Measurements from ENCODE around the gene CPSF4. TPM values are rescaled to one million over a fixed set of nuclear protein-coding genes. Genes with fewer than 3 reads are reported as not detected.

The CPSF4 gene
- 18.9 TPM for total RNA-seq
- long read RNA-seq, transcript CPSF4-204 (8 exons, 1,738 nt), result minor isoform, 9 of 25 reads
- long read RNA-seq, transcript CPSF4-201 (8 exons, 1,691 nt), result major isoform, 10 of 25 reads
- long read RNA-seq, partial matches to known transcripts, result 1 of 25 reads
- long read RNA-seq, other reads (novel, unspliced or antisense), result 5 of 25 reads

GRCh38 chr7:99438573-99439480, at the start of gene CPSF4, which contains the start of gene PTCD1:
TSS of gene CPSF4 (plus strand) at chr7:99438943. CDS start at chr7:99439083, 140 bp downstream.
TSS of gene PTCD1 (minus strand) at chr7:99438798. CDS start at chr7:99435242, 3,556 bp downstream.
- intact Hi-C loops (cut with DNase I), result loop anchor here (2.0 kb wide), 1 partner anchor 66 kb away; the partner anchor contains the start of gene ZKSCAN5
- ATAC-seq, result peak; percentile 98
- DNase-seq (ENCODE audit: missing footprints), result peak; percentile 97

DNA sequence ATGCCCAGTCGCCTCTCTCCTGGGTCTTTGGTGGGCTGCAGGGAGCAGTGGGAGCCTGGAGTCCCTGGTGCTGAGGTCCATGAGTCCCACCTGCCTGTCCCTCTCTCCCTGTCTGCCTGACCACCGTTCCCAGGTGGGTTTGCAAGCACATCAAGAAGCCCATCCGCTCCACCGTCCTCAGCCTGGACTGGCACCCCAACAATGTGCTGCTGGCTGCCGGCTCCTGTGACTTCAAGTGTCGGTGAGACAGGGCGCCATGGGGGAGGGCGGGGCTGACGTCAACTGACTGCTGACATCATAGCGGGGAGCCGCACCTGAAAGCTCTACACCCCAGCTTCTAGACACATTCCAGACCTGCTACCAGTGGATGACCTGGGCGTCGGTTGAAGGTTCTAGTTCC, 49.0 kb upstream of the CPSF4 start:
- intact Hi-C loops (cut with DNase I), result no loop called here
- ATAC-seq (no peak), DNase-seq (ENCODE audit: missing footprints) (no peak)

- intact Hi-C loops (cut with DNase I), result no loop called here
These were observed 47.7 kb upstream of the CPSF4 start for GRCh38 chr7:99390941-99391602.

DNA sequence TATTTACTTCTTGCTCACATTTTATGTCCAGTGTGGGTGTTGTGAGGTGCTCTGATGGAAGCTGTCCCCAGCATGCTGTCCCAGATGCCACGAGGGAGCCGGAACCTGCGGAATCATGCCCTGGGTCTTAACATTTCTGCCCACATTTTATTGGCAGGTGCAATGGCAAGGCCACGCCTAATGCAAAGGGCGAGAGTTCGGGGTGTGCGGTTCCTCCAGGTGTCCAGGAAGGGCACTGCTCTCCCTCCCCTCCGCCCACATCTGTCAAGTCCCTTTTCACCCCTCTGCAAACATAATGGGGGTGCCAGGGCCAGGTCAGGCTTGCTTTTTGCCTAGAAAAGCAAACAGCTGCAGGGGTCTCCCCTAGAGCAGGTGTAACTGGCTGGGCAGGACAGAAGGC, 46.7 kb upstream of the CPSF4 start:
- DNase-seq (ENCODE audit: missing footprints) (no peak), ATAC-seq (no peak)
- intact Hi-C loops (cut with DNase I), result no loop called here

More at GRCh38 chr7:99390941-99391602, 47.7 kb upstream of the CPSF4 start:
- ATAC-seq (no peak), DNase-seq (ENCODE audit: missing footprints) (no peak)

DNA sequence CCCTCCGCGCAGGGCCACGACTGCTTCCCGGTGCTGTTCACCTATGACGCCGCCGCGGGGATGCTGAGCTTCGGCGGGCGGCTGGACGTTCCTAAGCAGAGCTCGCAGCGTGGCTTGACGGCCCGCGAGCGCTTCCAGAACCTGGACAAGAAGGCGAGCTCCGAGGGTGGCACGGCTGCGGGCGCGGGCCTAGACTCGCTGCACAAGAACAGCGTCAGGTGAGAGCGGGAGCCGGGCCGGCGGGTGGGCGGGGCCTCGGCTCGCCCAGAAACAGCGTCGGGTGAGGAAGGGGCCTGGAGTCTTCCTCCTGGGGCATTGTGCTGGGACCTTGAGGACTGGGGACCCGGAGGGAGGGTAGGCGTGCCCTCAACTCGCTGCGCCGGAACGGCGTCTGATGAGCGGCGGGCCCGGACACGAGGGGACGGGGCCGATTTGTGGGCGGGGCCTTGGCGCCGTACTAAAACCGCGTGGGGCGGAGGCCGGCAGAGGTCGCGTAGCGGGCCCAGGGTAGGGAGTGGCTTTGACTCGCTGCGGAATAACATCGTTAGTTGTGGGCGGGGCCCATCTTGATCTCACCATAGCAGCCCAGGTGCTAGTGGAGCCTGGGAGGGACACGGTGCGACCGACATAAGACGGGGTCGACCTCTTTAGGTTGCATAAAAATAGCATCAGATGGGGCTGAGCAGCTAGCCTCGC, 45.9 kb upstream of the CPSF4 start:
- intact Hi-C loops (cut with DNase I), result no loop called here
- DNase-seq (ENCODE audit: missing footprints) (peak; percentile 90), ATAC-seq (peak; percentile 87)

DNA sequence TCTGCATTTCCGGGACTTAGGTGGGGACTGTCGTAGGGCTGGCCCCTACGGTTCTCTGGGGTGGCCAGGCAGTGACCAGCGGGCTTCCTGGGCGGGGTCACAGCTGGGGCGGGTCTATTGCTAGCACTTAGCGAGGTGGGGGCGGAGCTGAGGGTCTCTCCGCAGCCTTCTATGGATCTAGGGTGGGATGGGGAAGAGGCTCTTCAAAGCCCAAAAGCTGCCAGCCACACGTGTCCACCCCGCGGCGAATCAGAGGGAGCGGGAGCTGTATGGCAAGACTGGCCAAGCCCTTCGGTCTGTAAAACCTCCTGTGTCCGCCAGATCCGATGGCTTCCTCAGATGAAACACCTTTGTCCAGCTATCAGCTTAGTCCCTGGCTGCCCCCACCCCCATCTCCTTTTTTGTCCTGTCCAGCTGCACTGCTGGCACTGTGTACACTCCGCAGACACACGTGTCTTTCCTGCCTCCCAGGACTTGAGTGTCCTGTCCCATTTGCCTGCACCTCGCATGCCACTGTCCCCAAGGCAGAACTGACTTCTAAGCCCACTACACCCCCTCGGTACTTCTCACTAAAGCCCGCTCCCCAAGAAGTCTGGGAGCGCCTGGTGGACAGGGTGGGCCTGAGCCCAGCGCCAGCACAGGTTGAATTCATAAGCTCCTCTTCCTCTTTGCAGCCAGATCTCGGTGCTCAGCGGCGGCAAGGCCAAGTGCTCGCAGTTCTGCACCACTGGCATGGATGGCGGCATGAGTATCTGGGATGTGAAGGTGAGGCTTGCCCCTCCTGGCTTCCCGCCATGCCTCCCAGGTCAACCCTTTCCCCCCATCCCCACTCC, 45.2 kb upstream of the CPSF4 start:
- peak; percentile 82 for DNase-seq (ENCODE audit: missing footprints)
- peak; percentile 58 for ATAC-seq
- intact Hi-C loops (cut with DNase I), result no loop called here

- no peak for DNase-seq (ENCODE audit: missing footprints)
- intact Hi-C loops (cut with DNase I), result no loop called here
- ATAC-seq, result no peak
These were observed 44.6 kb upstream of the CPSF4 start for GRCh38 chr7:99394188-99394502.

GRCh38 chr7:99395616-99396327, 43.0 kb upstream of the CPSF4 start:
- intact Hi-C loops (cut with DNase I), result no loop called here
- ATAC-seq (no peak), DNase-seq (ENCODE audit: missing footprints) (no peak)

GRCh38 chr7:99396418-99397296, 42.1 kb upstream of the CPSF4 start:
- intact Hi-C loops (cut with DNase I), result no loop called here
- no peak for DNase-seq (ENCODE audit: missing footprints)
- ATAC-seq, result no peak

DNA sequence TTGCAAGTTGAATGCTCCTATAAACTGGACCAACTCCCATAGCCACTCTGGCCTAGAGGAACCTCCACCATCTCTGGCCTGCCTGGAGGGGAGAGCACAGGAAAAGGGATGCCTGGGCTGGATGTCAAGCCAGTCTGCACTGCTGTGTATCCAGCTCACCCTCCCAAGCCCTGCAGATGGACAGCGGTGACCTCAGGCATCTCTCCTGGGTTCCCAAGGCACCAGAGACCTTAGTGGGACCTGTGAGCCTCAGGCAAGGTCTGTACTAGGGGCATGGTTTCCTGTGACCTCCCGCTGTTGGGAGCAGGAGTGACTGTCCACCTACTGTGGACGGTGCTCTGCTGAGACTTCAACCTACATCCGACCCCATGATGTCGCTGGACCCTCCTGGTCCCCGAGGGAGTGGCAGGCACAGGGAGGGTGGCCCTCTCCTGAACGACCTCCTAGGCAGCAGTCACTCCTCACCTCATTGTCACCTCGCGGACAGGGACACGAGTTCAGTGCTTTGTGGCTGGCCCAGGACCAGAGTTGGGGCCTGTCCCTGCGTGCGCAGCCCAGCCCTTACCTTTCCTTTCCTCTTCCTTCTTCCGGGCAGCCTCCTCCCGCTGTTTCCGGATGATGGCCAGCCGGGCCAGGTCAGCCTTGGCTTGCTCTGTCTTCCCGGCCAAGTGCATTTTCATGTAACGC, 41.3 kb upstream of the CPSF4 start:
- DNase-seq (ENCODE audit: missing footprints), result no peak
- ATAC-seq, result no peak
- intact Hi-C loops (cut with DNase I), result no loop called here

GRCh38 chr7:99398891-99399445, 39.8 kb upstream of the CPSF4 start:
- ATAC-seq, result no peak
- DNase-seq (ENCODE audit: missing footprints), result no peak

GRCh38 chr7:99399597-99399996, 39.1 kb upstream of the CPSF4 start:
- ATAC-seq, result no peak
- intact Hi-C loops (cut with DNase I), result no loop called here

More at GRCh38 chr7:99398891-99399445, 39.8 kb upstream of the CPSF4 start:
- intact Hi-C loops (cut with DNase I), result no loop called here

DNA sequence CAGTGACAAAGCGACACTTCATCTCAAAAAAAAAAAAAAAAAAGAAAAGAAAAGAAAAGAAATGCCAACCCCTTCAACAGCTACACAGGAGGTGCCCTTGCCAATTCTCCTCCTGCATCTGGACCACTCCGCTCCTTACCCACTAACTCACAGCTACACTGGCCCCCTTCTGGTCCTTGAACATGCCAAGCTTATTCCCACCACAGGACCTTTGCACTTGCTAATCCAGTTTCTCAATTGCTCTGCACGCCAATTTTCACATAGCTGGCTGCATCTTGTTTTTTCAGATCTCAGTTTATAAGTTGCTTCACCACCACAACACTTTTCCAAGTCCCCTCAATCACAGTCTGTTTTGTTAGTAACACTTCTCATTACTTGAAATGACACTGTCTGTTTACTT, 35.9 kb upstream of the CPSF4 start:
- ATAC-seq, result no peak
- intact Hi-C loops (cut with DNase I), result no loop called here
- no peak for DNase-seq (ENCODE audit: missing footprints)

More at GRCh38 chr7:99399597-99399996, 39.1 kb upstream of the CPSF4 start:
- no peak for DNase-seq (ENCODE audit: missing footprints)

DNA sequence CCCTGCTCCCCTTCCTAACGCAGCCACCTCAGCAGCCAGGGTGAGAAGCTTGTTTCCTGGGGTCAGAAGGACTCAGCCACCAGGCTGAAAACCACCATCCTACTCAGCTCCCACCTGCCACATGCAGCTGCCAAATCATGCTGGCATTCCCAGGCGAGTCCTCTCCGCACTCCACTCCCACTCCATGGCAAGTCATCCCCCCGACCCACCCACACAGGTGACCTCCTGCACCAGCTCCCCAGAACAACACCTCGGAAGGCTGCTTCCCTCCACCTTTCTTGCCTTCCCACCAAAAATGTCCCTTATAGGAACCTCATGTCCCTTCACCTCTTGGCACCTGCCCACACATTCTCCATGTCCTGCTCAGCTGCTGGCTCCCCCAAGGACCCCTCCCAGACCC, 35.0 kb upstream of the CPSF4 start:
- ATAC-seq, result no peak
- intact Hi-C loops (cut with DNase I), result no loop called here
- no peak for DNase-seq (ENCODE audit: missing footprints)

DNA sequence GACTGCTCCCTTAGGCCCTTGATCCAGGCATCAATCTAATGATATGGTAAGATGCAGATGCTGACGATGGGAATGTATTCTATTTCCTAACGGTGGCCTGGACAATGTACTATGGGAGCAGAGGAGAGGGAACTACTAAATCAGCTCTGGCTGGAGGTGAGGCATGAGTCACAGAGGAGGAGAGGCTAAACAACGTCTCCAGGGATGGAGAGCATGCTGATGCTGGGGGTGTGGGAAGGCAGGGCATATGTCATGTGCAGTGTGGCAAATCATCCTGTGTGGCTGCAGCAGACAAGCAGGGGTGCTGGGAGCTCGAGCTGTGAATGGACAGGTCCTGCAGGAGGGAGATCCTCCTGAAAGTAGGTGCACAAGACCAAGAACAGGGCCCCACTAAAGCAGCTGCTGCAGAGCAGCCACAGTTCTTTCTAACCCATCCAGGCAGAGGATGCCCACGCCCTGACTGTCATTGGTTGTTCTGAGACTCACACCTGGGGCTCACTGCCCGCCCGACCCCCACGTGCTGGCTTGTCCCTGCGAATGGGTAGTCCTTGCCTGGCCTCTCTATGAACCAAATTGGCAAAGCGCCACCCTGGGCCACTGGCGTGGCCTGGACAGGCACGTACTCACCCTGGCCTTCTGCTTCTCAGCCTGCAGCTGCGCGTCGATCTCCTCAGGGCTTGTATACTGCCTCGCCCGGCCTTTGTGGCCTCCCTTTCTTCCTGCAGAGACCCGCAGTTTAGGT, 34.3 kb upstream of the CPSF4 start:
- DNase-seq (ENCODE audit: missing footprints) (no peak), ATAC-seq (no peak)
- intact Hi-C loops (cut with DNase I), result no loop called here

All from Right ventricle myocardium inferior (tissue), 1 donor.